PC-9 (cell line): ENCODE measurements around the gene PDSS1. TPM values are rescaled to one million over a fixed set of nuclear protein-coding genes. Genes with fewer than 3 reads are reported as not detected.
"Not testable (repeated sequence)": the region's sequence is repeated elsewhere in the genome, so short reads cannot be mapped to it uniquely, and the experiment has no call there.

Experiments used
- BruUV-seq: library from RNA; stranded (reverse); fragments of 400-500 nt; replicated peaks from 2 replicates; lab custom pipeline; 2021; lab: Mats Ljungman, UMichigan
- CTCF ChIA-PET: fragments of 300-600 bp; sonication (Branson Sonifier 250); formaldehyde crosslinking; loops from one replicate; lab custom pipeline; 2022; ENCODE audit warnings: antibody characterized with exemption; lab: Charles Lee
- POLR2A ChIA-PET: fragments of 300-600 bp; sonication (Branson Sonifier 250); formaldehyde crosslinking; loops from one replicate; lab custom pipeline; 2022; ENCODE audit warnings: antibody characterized with exemption; ENCODE audit not compliant: unreplicated experiment; lab: Charles Lee
- DNase-seq, 2 experiments: peaks; one replicate each; pipeline versions ENCODE4 v3.0.0 to v3.0.0-alpha.2; 2015 to 2022; ENCODE audit warnings: mixed read lengths in 1 of 2
- H2AFZ ChIP-seq: fragments of 200-600 bp; sonication (generic); 2 replicates; pipeline ENCODE4 v1.8.1; 2017; ENCODE audit warnings: antibody characterized with exemption
- H3F3A ChIP-seq: fragments of 200-600 bp; sonication (generic); 2 replicates; pipeline ENCODE4 v1.8.1; 2017; ENCODE audit warnings: antibody characterized with exemption, mild to moderate bottlenecking, low read depth; ENCODE audit not compliant: insufficient read depth
- H3K27ac ChIP-seq: fragments of 200-600 bp; sonication (generic); 2 replicates; pipeline ENCODE4 v1.6.1; 2016; ENCODE audit warnings: mixed run types
- H3K27me3 ChIP-seq: fragments of 200-600 bp; sonication (generic); 2 replicates; pipeline ENCODE4 v1.6.1; 2016; ENCODE audit warnings: low read depth, mixed run types; ENCODE audit not compliant: insufficient read depth
- H3K36me3 ChIP-seq: fragments of 200-600 bp; sonication (generic); 2 replicates; pipeline ENCODE4 v1.6.1; 2016; ENCODE audit warnings: low read depth, mixed run types
- H3K4me1 ChIP-seq: fragments of 200-600 bp; sonication (generic); replicated peaks from 2 replicates; pipeline ENCODE4 v1.6.1; 2016; ENCODE audit warnings: mixed run types; ENCODE audit not compliant: insufficient read depth
- H3K4me2 ChIP-seq: fragments of 200-600 bp; sonication (generic); 2 replicates; pipeline ENCODE4 v1.6.1; 2017; ENCODE audit warnings: mixed run types
- H3K4me3 ChIP-seq: fragments of 200-600 bp; sonication (generic); 2 replicates; pipeline ENCODE4 v1.6.1; 2016; ENCODE audit warnings: mixed run types
- H3K79me2 ChIP-seq: fragments of 200-600 bp; sonication (generic); 2 replicates; pipeline ENCODE4 v1.6.1; 2017; ENCODE audit warnings: low read depth, mixed run types
- H3K9me2 ChIP-seq: fragments of 200-600 bp; sonication (generic); 2 replicates; pipeline ENCODE4 v1.8.1; 2017; ENCODE audit warnings: mild to moderate bottlenecking; ENCODE audit not compliant: insufficient read depth
- H3K9me3 ChIP-seq: fragments of 200-600 bp; sonication (generic); 2 replicates; pipeline ENCODE4 v1.8.1; 2016; ENCODE audit warnings: low read depth; ENCODE audit not compliant: insufficient read depth
- H4K20me1 ChIP-seq: fragments of 200-600 bp; sonication (generic); 2 replicates; pipeline ENCODE4 v1.8.1; 2017; ENCODE audit not compliant: insufficient read depth
- EZH2 ChIP-seq: fragments of 200-600 bp; sonication (generic); IDR thresholded peaks from 2 replicates; pipeline ENCODE4 v1.8.0; 2017; ENCODE audit warnings: antibody characterized with exemption, low read depth
- intact Hi-C: fragments of 100-400 bp; cut with micrococcal nuclease; formaldehyde crosslinking; loops from one replicate; pipeline ENCODE4 v1.10.0; 2022; ENCODE audit not compliant: unreplicated experiment
- total RNA-seq: library from RNA; stranded (reverse); gene quantifications from 2 replicates; pipeline ENCODE4 v1.2.3, GENCODE V29; 2021
- TF ChIP-seq, protein P1 (sequence below): fragments of 200-600 bp; sonication (generic); conservative IDR thresholded peaks from 2 replicates; pipeline ENCODE4 v1.6.1; 2017; ENCODE audit warnings: mixed run types, antibody characterized with exemption, mild to moderate bottlenecking, moderate library complexity

PDSS1 gene
- total RNA-seq, 1 experiment from 2014 or later: 5.6 TPM

DNA sequence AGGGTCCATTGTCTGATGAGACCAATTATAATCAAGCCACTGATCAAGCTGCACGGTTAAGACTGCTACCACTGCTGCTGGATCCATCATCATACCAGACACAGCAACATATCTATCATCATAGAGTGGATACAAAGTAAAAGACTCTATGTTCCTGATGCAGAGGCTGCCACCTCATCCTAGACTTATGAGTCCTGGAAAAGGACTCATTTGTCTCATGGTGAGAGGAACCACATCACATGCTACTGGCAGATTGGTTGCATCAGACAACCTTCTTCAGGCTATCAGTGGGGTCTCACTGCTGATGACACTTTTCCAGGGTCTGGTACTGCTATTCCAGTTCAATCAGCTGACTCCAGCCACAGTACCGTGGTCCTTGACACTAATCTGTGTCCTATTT is 84.3 kb downstream of the PDSS1 start:
- Histone ChIP-seq H3F3A (peaks cover 22% of the 10 kb centered on the region), H3K4me1 (peaks cover 20% of the 10 kb centered on the region), H2AFZ (0 out of 2 replicates have a peak overlapping the region, but pooled peaks have one; percentile 9), H3K4me3 (no peak overlapping the region), H4K20me1 (peaks cover 3% of the 10 kb centered on the region; the same call in 1 of the 2 replicates), H3K4me2 (peak overlapping the region; percentile 65), H3K27me3 (no peaks in the 10 kb centered on the region), H3K79me2 (peaks cover 40% of the 10 kb centered on the region), H3K27ac (peak overlapping the region; percentile 92), H3K36me3 (no peaks in the 10 kb centered on the region), H3K9me3 (no peaks in the 10 kb centered on the region), H3K9me2 (no peaks in the 10 kb centered on the region)
- no TSS peak for BruUV-seq
- TF ChIP-seq EZH2: no peak
- TF ChIP-seq, protein P1, sequence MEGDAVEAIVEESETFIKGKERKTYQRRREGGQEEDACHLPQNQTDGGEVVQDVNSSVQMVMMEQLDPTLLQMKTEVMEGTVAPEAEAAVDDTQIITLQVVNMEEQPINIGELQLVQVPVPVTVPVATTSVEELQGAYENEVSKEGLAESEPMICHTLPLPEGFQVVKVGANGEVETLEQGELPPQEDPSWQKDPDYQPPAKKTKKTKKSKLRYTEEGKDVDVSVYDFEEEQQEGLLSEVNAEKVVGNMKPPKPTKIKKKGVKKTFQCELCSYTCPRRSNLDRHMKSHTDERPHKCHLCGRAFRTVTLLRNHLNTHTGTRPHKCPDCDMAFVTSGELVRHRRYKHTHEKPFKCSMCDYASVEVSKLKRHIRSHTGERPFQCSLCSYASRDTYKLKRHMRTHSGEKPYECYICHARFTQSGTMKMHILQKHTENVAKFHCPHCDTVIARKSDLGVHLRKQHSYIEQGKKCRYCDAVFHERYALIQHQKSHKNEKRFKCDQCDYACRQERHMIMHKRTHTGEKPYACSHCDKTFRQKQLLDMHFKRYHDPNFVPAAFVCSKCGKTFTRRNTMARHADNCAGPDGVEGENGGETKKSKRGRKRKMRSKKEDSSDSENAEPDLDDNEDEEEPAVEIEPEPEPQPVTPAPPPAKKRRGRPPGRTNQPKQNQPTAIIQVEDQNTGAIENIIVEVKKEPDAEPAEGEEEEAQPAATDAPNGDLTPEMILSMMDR: no peak
- CTCF ChIA-PET: no interaction called here
- intact Hi-C loops: loop anchor here (1.0 kb wide), 1 partner anchor 79 kb away; the partner anchor contains the start of gene ABI1
- POLR2A ChIA-PET: interaction anchor here (0.5 kb wide), 1 partner anchor 77 kb away, joined by 4 read pairs; no protein-coding TSS in a partner anchor
- DNase-seq: no peak

DNA sequence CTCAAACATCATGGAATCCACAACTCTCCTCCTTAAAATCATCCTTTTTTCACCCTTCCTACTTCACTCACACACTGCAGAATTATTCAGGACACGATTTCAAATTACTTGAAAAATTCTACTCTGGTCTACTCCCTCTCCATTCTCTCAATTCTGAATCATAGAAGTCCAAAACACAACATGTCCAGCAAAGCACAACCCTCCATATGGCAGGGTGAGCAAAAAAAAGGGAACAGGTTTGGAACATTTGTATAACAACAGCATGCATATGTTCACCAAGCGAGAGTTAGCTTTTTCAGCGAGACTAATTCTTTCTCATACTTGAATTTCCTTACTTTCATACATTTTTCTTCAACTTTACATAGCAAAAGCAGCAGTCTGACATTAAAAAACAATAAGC is 89.9 kb downstream of the PDSS1 start:
- Histone ChIP-seq H3K79me2 (peaks cover 7% of the 10 kb centered on the region; the same call in 1 of the 2 replicates), H3K9me2 (no peaks in the 10 kb centered on the region)
- CTCF ChIA-PET: no interaction called here

DNA sequence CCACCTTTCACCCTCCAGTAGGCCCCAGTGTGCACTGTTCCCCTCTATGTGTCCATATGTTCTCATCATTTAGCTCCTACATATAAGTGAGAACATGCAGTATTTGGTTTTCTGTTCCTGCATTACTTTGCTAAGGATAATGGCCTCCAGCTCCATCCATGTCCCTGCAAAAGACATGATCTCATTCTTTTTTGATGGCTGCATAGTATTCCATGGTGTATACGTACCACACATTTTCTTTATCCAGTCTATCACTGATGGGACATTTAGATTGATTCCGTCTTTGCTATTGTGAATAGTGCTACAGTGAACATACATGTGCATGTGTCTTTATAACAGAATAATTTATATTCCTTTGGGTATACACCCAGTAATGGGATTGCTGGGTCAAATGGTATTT is 92.3 kb downstream of the PDSS1 start:
- H3K27me3 ChIP-seq, H3K4me2 ChIP-seq, H3K36me3 ChIP-seq, H3F3A ChIP-seq, H3K27ac ChIP-seq, H3K79me2 ChIP-seq, H3K4me3 ChIP-seq, intact Hi-C loops, H3K4me1 ChIP-seq, H3K9me3 ChIP-seq, POLR2A ChIA-PET, CTCF ChIA-PET, BruUV-seq, H2AFZ ChIP-seq, H4K20me1 ChIP-seq, H3K9me2 ChIP-seq, DNase-seq: not testable (repeated sequence)

More for the DNA sequence above, 89.9 kb downstream of the PDSS1 start:
- peaks cover 2% of the 10 kb centered on the region; the same call in 1 of the 2 replicates for H3K4me1 ChIP-seq
- POLR2A ChIA-PET: no interaction called here
- H3K9me3 ChIP-seq: no peaks in the 10 kb centered on the region
- H2AFZ ChIP-seq: no peak overlapping the region
- no peak overlapping the region for H3K27ac ChIP-seq
- no peaks in the 10 kb centered on the region for H3K36me3 ChIP-seq
- intact Hi-C loops: no loop called here
- no peak for DNase-seq
- H3K4me3 ChIP-seq: no peak overlapping the region
- no peaks in the 10 kb centered on the region; the same call in 1 of the 2 replicates for H4K20me1 ChIP-seq
- H3F3A ChIP-seq: peaks cover 6% of the 10 kb centered on the region
- no peak overlapping the region for H3K4me2 ChIP-seq
- BruUV-seq: no TSS peak
- TF ChIP-seq, protein P1: no peak
- TF ChIP-seq EZH2: no peak
- H3K27me3 ChIP-seq: no peaks in the 10 kb centered on the region
